OCI-LY3 (cell line): Measurements from ENCODE around the gene RTP2.

ENCODE experiments used
- EZH2phosphoT487 ChIP-seq: fragments of 200-600 bp; shearing (Covaris generic); IDR thresholded peaks from 2 replicates; pipeline ENCODE4 v1.6.1; 2018; ENCODE audit warnings: antibody characterized with exemption, mixed run types, low read depth
- TF ChIP-seq, protein P1 (sequence below): fragments of 200-600, 300-600 bp; sonication (generic); IDR thresholded peaks from 2 replicates; pipeline ENCODE4 v1.5.1; 2014; ENCODE audit warnings: antibody characterized with exemption, low read length, low read depth

DNA sequence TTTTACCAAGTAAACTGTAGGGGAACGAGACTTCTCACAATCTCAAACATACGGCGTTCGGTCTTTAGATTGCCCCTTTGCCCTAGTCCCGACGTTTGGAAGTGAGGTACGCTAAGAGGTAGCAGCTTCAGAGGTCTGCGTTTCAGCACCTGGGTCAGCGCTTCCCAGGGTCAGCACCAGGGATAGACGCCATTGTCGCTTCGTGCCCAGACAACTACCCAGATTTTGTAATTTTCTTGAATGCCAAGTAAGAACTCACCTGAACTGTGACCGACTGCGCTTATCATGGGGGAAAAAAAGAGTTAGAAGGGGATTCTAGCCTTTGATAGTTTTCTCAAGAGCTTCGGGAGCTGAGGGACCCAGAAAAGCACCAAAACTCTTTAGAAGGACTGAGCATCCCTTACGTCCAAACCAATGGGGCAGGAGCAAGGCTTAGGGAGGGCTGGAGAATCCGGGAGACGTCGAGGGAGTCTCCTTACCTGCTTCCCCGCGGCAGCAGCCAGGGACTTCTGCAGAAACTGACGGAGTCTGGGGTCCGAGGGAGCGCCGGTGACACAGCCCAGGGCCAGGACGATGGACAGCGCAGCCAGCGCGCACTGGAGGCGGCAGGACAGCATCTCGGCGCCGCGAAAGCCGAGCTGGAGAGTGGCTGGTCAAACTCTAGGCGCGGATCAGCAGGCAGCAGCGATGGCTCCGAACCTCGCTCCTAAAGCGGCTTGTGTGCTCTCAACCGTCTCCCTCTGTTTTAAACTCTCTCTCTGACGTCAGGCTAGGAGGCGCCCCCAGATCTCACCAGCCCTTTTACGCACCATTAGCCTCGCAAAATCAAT, 32.5 kb downstream of the RTP2 start, which contains the start of gene SST:
- TF ChIP-seq, protein P1, sequence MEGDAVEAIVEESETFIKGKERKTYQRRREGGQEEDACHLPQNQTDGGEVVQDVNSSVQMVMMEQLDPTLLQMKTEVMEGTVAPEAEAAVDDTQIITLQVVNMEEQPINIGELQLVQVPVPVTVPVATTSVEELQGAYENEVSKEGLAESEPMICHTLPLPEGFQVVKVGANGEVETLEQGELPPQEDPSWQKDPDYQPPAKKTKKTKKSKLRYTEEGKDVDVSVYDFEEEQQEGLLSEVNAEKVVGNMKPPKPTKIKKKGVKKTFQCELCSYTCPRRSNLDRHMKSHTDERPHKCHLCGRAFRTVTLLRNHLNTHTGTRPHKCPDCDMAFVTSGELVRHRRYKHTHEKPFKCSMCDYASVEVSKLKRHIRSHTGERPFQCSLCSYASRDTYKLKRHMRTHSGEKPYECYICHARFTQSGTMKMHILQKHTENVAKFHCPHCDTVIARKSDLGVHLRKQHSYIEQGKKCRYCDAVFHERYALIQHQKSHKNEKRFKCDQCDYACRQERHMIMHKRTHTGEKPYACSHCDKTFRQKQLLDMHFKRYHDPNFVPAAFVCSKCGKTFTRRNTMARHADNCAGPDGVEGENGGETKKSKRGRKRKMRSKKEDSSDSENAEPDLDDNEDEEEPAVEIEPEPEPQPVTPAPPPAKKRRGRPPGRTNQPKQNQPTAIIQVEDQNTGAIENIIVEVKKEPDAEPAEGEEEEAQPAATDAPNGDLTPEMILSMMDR, result no peak
- no peak for TF ChIP-seq EZH2phosphoT487
